Progenitor cell of endocrine pancreas (in vitro differentiated cells): ENCODE data around the gene GAS2L2. TPM values are rescaled to one million over a fixed set of nuclear protein-coding genes. Genes with fewer than 3 reads are reported as not detected.

Source experiments
- DNase-seq: peaks from one replicate; pipeline ENCODE4 v3.0.0; 2021; ENCODE audit warnings: low spot score; ENCODE audit not compliant: unreplicated experiment
- H3K27ac Mint-ChIP-seq: 2 replicates; pipeline ENCODE4 v1.8.0; 2021; ENCODE audit warnings: mild to moderate bottlenecking, moderate library complexity, mixed read lengths
- H3K27me3 Mint-ChIP-seq: 2 replicates; pipeline ENCODE4 v1.8.0; 2021; ENCODE audit warnings: mixed read lengths
- H3K36me3 Mint-ChIP-seq: 2 replicates; pipeline ENCODE4 v1.8.0; 2022; ENCODE audit warnings: mixed read lengths; ENCODE audit not compliant: insufficient read depth
- H3K4me1 Mint-ChIP-seq: 2 replicates; pipeline ENCODE4 v1.8.0; 2021; ENCODE audit warnings: low read depth, mixed read lengths
- H3K4me3 Mint-ChIP-seq: 2 replicates; pipeline ENCODE4 v1.8.0; 2021; ENCODE audit warnings: low read depth, mild to moderate bottlenecking, moderate library complexity, mixed read lengths
- H3K9me3 Mint-ChIP-seq: 2 replicates; pipeline ENCODE4 v1.8.0; 2021; ENCODE audit warnings: low read depth, mixed read lengths
- CTCF ChIP-seq: fragments of 200-600 bp; sonication (generic); IDR thresholded peaks from one replicate; pipeline ENCODE4 v1.5.0; 2021; ENCODE audit warnings: antibody characterized with exemption, mild to moderate bottlenecking; ENCODE audit not compliant: unreplicated experiment
- total RNA-seq: library from RNA; stranded (reverse); gene quantifications from 2 replicates; pipeline ENCODE4 v1.2.1, GENCODE V29; 2021

The GAS2L2 gene
- total RNA-seq, 1 donor from 2014 or later, result 0.10 TPM

GRCh38 chr17:35694906-35695305, 58.1 kb downstream of the GAS2L2 start:
- no peaks in the 10 kb centered on the region for H3K9me3 Mint-ChIP-seq
- no peak for DNase-seq
- TF ChIP-seq CTCF, result no peak
- H3K4me3 Mint-ChIP-seq, result no peak overlapping the region
- H3K36me3 Mint-ChIP-seq, result peaks cover 4% of the 10 kb centered on the region
- peaks cover 5% of the 10 kb centered on the region for H3K4me1 Mint-ChIP-seq
- H3K27me3 Mint-ChIP-seq, result no peaks in the 10 kb centered on the region
- H3K27ac Mint-ChIP-seq, result no peak overlapping the region

Other genes starting within 250 kb of the GAS2L2 start
- gene SLFN12L, start 215.6 kb downstream of the GAS2L2 start, total RNA-seq, result not detected in 2 replicates
- gene SLFN14, start 192.4 kb downstream of the GAS2L2 start, total RNA-seq, result not detected in 2 replicates
- gene PEX12, start 174.7 kb downstream of the GAS2L2 start, total RNA-seq, result 4.2 and 5.1 TPM in 2 replicates
- 194 and 200 TPM in 2 replicates for gene AP2B1, start 165.9 kb downstream of the GAS2L2 start, total RNA-seq
- gene RASL10B, start 21.6 kb downstream of the GAS2L2 start, total RNA-seq, result 13.7 and 13.9 TPM in 2 replicates
- gene C17orf50, start 7.6 kb upstream of the GAS2L2 start, total RNA-seq, result not detected in 2 replicates
- 0.53 TPM in 1 of 2 replicates, not detected in the other for gene MMP28, start 42.4 kb upstream of the GAS2L2 start, total RNA-seq
- 282 and 287 TPM in 2 replicates for gene TAF15, start 56.2 kb upstream of the GAS2L2 start, total RNA-seq
- gene HEATR9, start 115.7 kb upstream of the GAS2L2 start, total RNA-seq, result not detected in 2 replicates
- gene CCL5, start 127.1 kb upstream of the GAS2L2 start, total RNA-seq, result not detected in 2 replicates
- gene RDM1, start 177.5 kb upstream of the GAS2L2 start, total RNA-seq, result 4.2 and 4.8 TPM in 2 replicates
- not detected in 2 replicates for gene LYZL6, start 190.5 kb upstream of the GAS2L2 start, total RNA-seq
- not detected in 2 replicates for gene CCL16, start 228.3 kb upstream of the GAS2L2 start, total RNA-seq
- gene CCL14, start 233.5 kb upstream of the GAS2L2 start, total RNA-seq, result not detected in 2 replicates
- gene CCL15, start 248.3 kb upstream of the GAS2L2 start, total RNA-seq, result 0.29 TPM in 1 of 2 replicates, not detected in the other